VCaP (cell line): ENCODE data around the gene CACNA1D.
A peak's percentile ranks its signal among the peaks of the same experiment; 100 is the strongest.
"Not testable (repeated sequence)": the region's sequence is repeated elsewhere in the genome, so short reads cannot be mapped to it uniquely, and the experiment has no call there.

Experiments
- H3K27ac ChIP-seq: fragments of 450-650 bp; 2 replicates; pipeline ENCODE4 v1.5.1; 2017
- CTCF ChIP-seq: fragments of 450-650 bp; conservative IDR thresholded peaks from 2 replicates; pipeline ENCODE4 v1.5.1; 2017; ENCODE audit warnings: mild to moderate bottlenecking, moderate library complexity

Gene CACNA1D

GRCh38 chr3:53493963-53494791, at the start of gene CACNA1D:
Gene CACNA1D, plus strand, starts transcription at chr3:53494611. Its CDS starts 556 bp downstream, at chr3:53495167.
- no peak; the same call in 1 of the 2 replicates for TF ChIP-seq CTCF
- H3K27ac ChIP-seq = peak within 1 kb of the TSS; percentile 94

DNA sequence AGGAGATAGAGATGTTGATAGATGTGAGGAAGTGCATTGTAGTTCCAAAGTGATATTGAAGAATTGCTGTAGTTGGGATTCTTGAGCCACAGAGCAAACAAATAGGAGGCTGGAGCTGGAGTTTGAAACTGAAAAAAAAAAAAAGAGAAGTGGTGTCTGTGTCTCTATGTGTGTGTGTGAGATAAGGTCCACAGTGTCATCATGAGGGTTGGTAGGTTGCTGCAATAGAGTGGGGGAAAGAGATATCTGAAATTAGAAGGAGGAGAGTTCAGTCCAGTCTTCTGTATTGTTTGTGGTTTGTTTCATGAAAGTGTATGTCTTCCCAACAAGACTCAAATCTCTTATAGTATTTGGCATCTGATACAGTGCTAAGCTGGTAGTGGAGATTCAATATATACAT, 37.3 kb upstream of the CACNA1D start:
- no peak overlapping the region for H3K27ac ChIP-seq
- TF ChIP-seq CTCF = no peak

GRCh38 chr3:53460326-53460725, 34.1 kb upstream of the CACNA1D start:
- no peak for TF ChIP-seq CTCF

GRCh38 chr3:53464424-53464823, 30.0 kb upstream of the CACNA1D start:
- no peak for TF ChIP-seq CTCF
- no peak overlapping the region for H3K27ac ChIP-seq

More at GRCh38 chr3:53460326-53460725, 34.1 kb upstream of the CACNA1D start:
- H3K27ac ChIP-seq = no peak overlapping the region

GRCh38 chr3:53469758-53470157, 24.7 kb upstream of the CACNA1D start:
- not testable (repeated sequence) for H3K27ac ChIP-seq

DNA sequence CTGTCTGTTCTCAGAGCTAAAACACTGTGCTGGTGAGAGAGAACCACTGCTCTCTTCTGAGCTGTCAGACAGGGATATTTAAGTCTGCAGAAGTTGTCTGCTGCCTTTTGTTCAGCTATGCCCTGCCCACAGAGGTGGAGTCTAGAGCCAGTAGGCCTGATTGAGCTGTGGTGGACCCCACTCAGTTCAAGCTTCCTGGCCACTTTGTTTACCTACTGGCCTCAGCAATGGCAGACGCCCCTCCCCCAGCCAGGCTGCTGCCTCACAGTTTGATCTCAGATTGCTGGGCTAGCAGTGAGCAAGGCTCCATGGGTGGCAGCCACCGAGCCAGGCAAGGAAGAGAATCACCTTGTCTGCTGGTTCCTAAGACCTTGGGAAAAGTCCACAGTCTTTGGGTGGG, 21.0 kb upstream of the CACNA1D start:
- no peak overlapping the region for H3K27ac ChIP-seq
- TF ChIP-seq CTCF = no peak

GRCh38 chr3:53476372-53476771, 18.0 kb upstream of the CACNA1D start:
- H3K27ac ChIP-seq = not testable (repeated sequence)

DNA sequence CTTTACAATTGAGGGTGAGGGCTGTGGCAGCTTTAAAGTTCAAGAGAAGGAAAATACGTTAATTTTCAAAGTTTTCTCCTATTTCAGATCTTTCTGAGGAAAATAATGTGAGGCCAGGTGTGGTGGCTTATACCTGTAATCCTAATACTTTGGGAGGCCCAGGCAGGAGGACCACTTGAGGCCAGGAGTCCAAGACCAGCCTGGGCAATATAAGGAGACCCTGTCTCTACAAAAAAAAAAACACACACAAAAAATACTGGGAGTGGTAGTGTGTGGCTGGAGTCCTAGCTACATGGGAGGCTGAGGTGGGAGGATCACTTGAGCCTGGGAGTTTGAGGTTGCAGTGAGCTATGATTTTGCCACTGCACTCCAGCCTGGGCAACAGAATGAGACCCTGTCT, 16.7 kb upstream of the CACNA1D start:
- H3K27ac ChIP-seq = peak overlapping the region; percentile 88

GRCh38 chr3:53478166-53478830, 16.1 kb upstream of the CACNA1D start:
- no peak for TF ChIP-seq CTCF
- peak overlapping the region; percentile 88 for H3K27ac ChIP-seq
